GM19467 (cell line): ENCODE data around the gene CTSK.
A peak's percentile ranks its signal among the peaks of the same experiment; 100 is the strongest.
"Not testable (repeated sequence)": the region's sequence is repeated elsewhere in the genome, so short reads cannot be mapped to it uniquely, and the experiment has no call there.

Source experiments
- ATAC-seq: cut with Tn5 transposase; IDR thresholded peaks from one replicate; pipeline ENCODE4 v1.9.1; 2021; ENCODE audit warnings: mild to moderate bottlenecking, moderate library complexity; ENCODE audit not compliant: unreplicated experiment

Gene CTSK

DNA sequence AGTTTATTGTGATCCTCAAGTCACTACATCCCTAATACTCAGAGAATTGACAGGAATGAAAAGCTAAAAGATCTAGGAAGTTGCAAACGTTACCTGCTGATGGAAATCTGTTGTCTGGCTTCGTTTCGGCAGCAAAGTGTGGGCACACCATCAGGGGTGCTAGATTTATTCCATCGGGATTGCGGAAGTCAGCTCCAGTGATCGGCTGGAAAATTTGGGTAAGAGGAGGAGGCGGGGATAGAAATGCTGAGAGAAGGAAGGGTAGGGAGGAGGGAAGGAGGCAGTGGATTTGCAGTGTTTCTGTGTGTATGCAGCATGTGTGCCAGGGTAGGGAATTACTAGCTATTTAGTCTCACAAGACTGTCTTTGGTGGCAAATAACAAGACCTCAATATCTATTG is at the start of gene CTSK:
Gene CTSK (minus strand): TSS at position 140 of the 400 bp plus-strand sequence. CDS start 1,455 bp downstream, outside the sequence.
- no peak for ATAC-seq

DNA sequence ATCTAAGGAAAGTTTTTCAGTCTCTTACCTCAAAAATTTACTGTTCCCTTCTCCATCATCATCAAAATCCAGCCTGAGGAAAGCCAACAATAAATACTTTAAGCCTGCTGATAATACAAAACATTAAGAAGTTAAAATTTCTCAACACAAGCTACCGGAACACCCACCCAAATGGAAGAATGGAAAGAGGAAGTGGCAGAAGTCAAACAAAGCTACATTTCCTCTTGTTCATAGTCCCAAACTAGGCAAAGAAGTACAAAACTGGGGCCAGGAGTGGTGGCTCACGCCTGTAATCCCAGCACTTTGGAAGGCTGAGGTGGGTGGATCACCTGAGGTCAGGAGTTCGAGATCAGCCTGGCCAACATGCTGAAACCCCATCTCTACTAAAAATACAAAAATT is 44.7 kb upstream of the CTSK start:
- not testable (repeated sequence) for ATAC-seq

DNA sequence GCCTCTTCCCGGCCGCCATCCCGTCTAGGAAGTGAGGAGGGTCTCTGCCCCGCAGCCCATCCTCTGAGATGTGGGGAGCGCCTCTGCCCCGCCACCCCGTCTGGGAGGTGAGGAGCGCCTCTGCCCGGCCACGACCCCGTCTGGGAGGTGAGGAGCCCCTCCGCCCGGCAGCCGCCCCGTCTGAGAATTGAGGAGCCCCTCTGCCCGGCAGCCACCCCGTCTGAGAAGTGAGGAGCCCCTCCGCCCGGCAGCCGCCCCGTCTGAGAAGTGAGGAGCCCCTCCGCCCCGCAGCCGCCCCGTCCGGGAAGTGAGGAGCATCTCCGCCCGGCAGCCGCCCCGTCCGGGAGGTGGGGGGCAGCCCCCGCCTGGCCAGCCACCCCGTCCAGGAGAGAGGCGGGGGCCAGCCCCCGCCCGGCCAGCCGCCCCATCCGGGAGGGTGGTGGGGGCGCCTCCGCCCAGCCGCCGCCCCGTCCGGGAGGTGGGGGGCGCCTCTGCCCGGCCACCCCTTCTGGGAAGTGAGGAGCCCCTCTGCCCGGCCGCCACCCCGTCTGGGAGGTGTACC is 42.8 kb upstream of the CTSK start:
- not testable (repeated sequence) for ATAC-seq

DNA sequence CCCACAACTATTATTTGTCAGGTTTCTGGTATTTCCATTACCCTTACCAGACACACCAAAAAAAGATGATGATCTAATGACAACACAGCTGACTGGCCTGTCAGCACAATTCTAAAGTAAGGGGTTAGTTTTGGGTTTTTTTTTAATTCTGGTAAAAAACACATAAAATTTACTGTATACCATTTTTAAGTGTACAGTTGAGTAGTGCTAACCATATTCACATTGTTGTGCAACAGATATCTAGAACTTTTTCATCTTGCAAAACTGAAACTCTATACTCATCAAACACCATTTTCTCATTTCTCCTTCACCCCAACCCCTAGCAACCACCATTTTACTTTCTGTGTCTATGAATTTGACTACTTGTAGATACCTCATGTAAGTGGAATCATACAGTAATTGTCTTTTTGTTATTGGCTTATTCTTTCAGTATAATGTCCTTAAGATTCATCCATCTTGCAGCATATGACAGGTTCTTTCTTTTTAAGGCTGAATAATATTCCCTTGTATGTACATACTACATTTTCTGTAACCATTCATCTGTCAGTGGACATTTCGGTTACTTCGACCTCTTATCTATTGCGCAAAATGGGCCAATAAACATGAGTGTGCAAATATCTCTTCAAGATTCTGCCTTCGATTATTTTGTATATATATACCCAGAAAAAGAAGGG is 38.5 kb upstream of the CTSK start:
- ATAC-seq: no peak

DNA sequence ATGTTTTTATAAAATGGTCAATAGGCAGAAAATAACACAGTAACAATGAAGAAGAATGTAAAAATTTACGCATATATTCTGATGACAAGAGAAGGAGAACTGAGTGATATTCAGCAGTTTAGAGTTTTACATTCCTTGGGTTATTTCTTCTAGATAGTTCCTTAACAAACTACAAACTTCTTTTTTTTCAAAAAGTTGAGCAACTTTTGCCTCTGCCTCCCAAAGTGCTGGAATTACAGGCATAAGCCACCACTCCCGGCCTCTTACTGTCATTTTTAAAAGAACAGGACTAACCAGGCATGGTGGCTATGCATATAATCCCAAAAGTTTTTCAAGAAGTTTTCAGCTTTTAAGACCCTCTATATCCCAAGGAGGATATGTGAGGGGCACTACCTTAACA is 35.4 kb upstream of the CTSK start:
- ATAC-seq: no peak

DNA sequence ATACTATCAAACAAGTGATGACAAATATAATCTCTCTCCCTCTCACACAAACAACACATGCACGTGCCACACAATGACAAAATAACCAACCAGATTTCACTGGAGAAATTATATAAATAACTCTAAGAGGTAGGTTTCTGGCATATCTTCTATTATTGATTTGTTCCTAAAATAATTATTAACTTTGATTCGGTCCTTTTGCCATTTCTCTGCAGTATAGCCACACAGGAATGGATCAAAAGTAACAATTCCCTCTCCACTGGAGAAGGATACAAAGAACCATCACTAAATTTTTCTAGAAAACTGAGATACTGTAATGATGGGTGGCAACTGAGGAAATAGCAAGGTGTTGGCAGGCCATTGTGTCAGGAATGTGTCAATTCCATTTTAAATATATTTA is 34.9 kb upstream of the CTSK start:
- no peak for ATAC-seq

DNA sequence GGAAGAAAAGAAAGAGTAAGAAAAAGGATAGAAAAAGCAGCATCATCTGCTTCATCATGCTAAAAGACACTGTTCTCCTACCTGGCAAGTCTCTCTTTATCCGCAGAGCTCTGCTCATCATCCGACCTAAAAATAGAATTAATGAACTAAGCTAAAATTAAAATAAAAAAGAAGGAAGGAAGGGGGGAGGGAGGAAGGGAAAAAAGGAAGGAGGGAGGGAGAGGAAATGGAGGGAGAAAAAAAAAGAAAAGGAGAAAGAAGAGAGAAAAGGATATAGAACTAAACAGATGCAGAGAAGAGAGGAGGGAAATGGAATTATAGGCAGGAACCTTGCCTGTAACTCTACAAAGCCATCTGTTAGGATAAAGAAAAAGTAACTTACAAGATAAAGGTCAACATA is 34.3 kb upstream of the CTSK start:
- no peak for ATAC-seq

DNA sequence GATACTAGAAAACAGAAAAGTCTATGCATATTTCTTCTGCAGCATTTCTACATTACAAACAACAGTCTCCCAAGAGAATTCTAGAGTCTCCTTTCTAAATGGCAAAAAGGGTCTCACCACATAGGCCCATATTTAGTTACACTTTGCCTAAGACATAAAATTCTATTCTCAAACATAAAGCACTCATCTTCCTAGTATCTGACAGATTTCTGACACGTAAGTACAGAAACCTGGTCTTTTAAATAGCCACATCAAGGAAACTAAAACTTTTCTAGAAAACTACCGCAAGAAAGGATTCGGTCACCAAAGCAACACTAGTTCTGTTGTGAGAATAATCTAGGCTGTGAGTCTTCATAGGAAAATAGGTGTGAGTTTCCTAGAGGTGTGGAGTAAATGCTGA is 33.6 kb upstream of the CTSK start:
- no peak for ATAC-seq

DNA sequence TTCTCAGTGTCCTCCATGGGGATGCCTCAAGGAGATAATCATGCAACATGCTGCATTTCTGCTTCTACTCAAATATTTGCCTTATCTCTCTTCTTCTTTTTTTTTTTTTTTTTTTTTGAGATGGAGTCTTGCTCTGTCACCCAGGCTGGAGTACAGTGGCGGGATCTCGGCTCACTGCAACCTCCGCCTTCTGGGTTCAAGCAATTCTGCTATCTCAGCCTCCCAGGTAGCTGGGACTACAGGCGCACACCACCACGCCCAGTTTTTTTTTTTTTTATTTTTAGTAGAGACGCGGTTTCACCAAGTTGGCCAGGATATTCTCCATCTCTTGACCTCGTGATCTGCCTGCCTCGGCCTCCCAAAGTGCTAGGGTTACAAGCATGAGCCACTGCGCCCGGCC is 32.8 kb upstream of the CTSK start:
- ATAC-seq: not testable (repeated sequence)

DNA sequence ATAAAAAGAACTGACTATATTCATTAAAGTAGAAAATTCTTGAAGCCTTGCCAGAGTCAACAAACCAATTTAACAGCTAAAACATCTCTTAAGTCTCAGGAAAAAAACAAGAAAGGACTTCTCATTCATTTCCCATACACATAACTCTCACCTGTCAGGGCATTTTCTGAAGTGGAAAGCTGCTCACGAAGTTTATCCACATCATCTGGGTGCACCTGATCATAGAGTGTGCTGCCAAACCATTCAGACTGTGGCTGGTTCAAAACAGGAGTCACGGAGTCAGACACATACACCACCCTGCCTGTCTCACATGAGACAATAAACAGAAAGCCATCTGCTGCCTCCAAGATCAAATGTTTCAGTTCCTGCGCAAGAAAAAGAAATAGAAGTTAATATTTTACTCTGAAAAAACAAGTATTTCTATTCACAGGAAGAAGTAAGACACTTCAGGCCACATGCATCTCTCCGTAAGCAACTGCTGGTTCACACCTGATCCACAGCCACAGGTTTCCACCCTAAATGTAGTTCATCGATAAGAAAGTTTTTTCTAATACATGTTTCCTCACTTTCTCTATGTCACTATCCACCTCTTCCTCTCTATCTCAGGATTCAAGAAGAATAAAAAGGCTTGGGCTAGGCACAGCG is 28.2 kb upstream of the CTSK start:
- peak; percentile 79 for ATAC-seq

DNA sequence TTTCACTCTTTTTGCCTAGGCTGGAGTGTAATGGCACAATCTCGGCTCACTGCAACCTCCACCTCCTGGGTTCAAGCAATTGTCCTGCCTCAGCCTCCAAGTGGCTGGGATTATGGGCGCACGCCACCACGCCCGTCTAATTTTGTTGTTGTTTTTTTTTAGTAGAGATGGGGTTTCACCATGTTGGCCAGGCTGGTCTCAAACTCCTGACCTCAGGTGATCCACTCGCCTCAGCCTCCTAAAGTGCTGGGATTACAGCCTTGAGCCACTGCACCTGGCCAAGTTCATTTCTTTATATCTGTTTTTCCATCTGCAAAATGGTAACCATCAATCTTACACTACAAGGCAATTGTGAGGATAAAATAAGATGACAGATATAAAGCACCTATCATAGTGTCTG is 25.9 kb upstream of the CTSK start:
- ATAC-seq: not testable (repeated sequence)

DNA sequence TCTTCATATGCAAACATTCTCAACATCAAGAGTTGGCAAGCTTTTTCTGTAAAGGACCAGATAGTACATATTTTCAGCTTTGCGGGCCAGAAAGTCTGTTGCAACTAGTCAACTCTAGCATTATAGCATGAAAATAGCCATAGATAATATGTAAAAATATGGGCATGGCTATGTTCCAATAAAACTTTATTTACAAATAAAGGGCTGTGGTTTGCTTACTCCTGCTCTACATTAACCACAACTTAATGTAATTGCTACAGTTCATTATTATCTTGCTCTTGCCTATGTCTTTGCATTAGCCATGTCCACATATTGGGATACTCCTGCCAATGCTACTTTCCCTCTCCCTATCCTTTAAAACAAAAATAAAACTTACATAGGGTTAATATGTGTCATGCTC is 24.5 kb upstream of the CTSK start:
- no peak for ATAC-seq

DNA sequence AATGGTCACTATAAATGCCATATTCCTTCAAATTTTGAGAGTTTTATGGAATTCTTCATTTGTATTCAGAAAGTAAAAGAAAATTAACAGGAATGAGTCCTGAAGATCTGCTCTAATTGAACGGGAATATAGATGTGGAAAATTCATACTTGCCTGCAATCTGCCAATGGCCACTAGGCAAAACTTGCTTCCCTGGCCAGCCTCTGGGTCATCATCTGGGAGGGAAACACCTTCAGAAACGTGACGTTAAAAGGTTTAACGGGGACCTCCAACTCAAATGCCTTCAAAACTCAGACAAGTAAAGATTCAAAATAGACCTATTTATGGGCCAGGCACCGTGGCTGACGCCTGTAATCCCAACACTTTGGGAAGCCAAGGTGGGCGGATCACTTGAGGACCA is 21.7 kb upstream of the CTSK start:
- ATAC-seq: no peak

DNA sequence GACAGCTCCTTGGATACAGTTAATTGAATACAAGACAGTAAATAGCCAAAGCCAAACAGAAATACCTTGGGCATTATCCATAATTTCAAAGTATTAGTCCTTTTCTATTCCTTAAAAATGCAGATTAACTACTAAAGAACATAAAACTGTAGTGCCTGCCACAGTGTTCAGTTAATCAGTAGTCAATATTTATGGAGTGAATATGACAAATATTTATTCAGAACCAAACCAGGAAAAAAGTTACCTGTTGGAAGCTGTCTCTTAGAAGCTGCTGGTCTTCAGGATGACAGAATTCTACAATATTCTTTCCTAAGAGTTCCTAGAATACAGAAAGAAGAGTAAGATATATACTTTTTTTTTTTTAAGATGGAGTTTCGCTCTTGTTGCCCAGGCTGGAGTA is 18.2 kb upstream of the CTSK start:
- ATAC-seq: no peak

DNA sequence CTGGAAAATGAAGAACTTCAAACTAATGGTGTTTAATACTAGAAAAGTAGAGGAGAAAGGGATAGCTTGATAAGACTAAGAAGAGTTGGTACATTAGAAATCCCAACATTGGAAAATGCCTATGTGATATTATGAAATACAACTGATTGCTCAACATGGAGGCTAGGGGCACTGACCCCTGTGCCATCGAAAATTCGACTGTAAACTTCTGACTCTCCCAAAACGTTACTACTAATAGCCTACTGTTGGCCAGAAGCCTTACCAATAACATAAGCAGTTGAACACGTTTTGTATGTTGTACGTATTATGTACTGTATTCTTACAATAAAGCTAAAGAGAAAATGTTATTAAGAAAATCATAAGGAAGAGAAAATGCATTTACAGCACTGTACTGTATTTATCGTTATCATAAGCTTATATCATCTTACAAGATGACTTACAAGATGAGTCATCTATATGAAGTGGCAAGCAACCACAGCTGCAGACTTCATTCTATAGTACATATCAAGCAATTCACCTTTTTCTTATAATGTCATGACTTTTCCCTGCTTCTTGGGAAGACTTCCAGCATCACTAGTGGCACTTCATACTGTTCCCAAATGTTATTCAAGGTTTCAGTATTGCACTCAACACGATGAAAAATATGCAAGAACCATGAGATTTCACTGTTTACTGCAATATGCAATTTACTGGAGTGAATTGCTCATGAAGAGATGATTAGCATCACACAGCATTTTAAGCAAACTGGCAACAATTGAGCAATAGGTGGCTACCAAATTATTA is 12.9 kb upstream of the CTSK start:
- no peak for ATAC-seq

DNA sequence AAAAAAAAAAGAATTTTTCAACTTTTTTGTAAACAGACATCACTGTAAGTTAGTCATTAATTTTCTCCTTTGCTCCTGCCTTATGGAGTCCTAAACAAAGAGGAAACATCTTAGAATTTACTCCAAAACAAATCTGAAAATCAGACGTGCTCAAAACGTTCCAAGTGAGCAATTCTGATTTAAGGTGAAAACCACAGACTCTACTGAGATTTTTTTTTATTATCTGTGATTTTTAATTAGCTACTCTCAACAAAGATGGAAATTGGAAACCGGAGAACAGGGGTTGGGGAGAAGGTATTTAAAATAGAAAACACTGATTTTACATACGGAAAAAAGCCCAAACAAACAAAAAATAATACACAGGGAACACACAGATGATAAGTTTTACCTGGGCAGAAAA is 7.8 kb upstream of the CTSK start:
- ATAC-seq: no peak

DNA sequence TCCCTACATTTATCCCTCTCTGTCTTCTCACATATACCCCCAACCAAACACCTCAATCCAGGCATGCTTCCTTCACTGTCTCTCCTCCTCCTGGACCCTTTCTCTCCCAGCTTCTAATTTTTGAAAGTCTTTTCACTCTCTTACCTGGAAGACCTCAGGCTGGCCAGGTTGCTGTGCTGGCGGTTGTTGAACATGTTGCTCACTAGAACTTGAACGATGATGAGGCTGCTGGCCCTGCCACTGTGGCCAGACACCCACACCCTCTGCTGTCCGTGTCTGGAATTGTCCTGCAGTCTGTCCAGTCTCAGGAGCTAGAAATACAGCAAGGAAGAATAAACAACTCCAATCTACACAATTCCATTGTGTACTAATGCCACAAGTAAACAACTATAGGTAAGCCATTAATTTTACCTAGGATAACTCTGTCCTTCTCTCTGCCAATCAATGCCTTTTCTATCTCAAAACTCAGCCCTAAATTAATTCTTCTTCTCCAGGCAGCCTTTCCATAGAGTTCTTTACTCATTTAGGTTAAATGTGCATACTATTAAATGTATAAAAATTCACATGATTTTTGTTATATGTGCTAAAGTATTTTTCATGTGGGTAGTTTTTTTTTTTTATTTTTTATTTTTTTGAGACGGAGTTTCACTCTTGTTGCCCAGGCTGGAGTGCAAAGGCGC is 5.1 kb upstream of the CTSK start:
- ATAC-seq: no peak

DNA sequence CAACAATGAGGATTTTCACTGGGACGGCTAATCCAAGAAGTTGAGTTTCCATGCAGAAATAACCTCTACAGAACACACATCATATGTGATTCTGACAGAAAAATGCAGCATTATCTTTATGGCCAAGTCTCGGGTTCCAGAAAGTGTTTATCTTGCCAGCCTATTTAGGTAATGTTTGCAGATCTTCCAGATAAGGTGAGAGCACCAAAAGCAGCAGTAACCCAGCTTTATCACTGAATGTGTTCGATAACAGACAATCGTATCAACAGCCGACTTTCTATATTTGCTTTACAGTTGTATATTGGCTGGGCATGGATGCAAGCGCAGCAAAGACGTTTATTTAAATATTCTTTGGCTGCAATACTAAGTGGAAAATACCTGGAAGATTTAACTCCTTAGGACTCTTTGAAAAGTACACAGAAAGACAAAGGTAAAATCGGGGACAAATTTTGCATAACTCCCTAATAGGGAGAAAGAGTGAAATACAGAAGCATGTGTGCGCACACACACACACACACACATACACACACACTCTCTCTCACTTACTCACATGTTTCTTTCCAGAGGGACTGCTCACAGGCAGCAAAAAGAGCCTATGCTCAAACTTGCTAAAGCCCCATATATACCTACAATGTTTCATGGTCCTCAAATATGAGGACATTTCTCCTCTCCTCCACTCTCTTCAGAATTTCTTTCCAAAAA is 3.0 kb upstream of the CTSK start:
- ATAC-seq: no peak

DNA sequence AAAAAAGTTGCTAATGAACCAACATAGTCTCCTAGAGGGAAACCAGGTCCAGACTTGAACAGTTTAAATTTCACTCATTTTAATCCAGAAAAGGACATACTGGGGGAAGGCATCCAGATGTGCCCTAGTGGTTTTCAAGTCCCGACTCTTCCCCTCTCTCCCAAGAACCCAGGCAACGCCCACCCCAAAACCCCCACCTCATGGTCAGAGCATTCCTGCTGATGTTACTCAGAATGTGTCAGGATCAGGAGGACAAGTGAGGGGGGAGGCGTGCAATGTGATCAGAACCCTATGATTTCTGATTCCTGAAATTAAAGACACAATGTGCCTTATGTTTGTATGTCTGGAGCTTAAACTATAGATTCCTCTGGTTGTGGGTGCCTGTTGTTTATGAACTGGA is 1.6 kb upstream of the CTSK start:
- ATAC-seq: no peak

DNA sequence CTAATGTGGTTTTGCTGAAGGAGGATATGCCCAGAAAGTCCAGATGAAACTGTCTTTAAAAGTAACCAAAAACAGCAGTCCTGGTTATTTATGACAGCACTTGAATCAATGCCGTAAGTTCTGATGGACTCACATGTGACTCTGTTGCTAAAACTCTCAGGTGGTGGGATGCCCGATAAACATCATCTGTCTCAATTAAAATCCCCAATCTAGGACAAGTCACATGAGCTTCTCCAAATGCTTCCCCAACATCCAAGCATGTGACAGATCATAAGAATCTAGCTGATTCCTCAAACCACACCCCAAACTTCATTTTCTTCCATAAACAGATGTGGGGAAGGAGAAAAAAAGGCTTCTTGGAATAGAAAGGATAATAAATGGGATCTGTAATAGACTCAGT is 786 bp upstream of the CTSK start:
- ATAC-seq: no peak
